Heart left ventricle (tissue), 16 donors: ENCODE measurements around the gene DYSF. TPM values are rescaled to one million over a fixed set of nuclear protein-coding genes. Genes with fewer than 3 reads are reported as not detected.
A peak's percentile ranks its signal among the peaks of the same experiment; 100 is the strongest.

Experiments
- ATAC-seq, 4 donors: fragments of 200-7000 bp; cut with Tn5 transposase; one replicate each; pipeline ENCODE4 v1.9.1; 2020 to 2022; ENCODE audit warnings: moderate library complexity in 4 of 4, mild to moderate bottlenecking in 3 of 4, moderate number of reproducible peaks in 1 of 4
- DNase-seq, 5 donors: peaks; one replicate each; pipeline ENCODE4 v3.0.0-alpha.2; 2020
- H3K27ac ChIP-seq, 12 donors: fragments of 200-600 bp; sonication (generic) in 4 of 12; one replicate each; pipeline versions ENCODE4 v1.5.0 to v1.8.0; 2016 to 2022; ENCODE audit warnings: mild to moderate bottlenecking in 2 of 12
- H3K27me3 ChIP-seq, 9 donors: fragments of 200-600 bp; sonication (generic) in 2 of 9; one replicate each; pipeline versions ENCODE4 v1.5.1 to v1.8.0; 2016 to 2022; ENCODE audit warnings: mild to moderate bottlenecking in 3 of 9
- H3K36me3 ChIP-seq, 9 donors: fragments of 200-600 bp; sonication (generic) in 2 of 9; one replicate each; pipeline versions ENCODE4 v1.5.0 to v1.8.0; 2018 to 2022; ENCODE audit warnings: mild to moderate bottlenecking in 2 of 9
- H3K4me1 ChIP-seq, 12 donors: fragments of 200-600 bp; sonication (generic) in 4 of 12; one replicate each; pipeline versions ENCODE4 v1.5.0 to v1.8.0; 2016 to 2022; ENCODE audit warnings: mild to moderate bottlenecking in 3 of 12
- H3K4me3 ChIP-seq, 12 donors: fragments of 200-600 bp; sonication (generic) in 4 of 12; one replicate each; pipeline versions ENCODE4 v1.5.0 to v1.8.0; 2017 to 2022; ENCODE audit warnings: mild to moderate bottlenecking in 9 of 12, moderate library complexity in 4 of 12
- H3K9me3 ChIP-seq, 12 donors: fragments of 200-600 bp; sonication (generic) in 4 of 12; one replicate each; pipeline versions ENCODE4 v1.5.0 to v1.8.0; 2016 to 2022; ENCODE audit warnings: mild to moderate bottlenecking in 1 of 12
- CTCF ChIP-seq, 12 donors: fragments of 200-600 bp; sonication (generic) in 4 of 12; IDR thresholded peaks; one replicate each; pipeline versions ENCODE4 v1.5.0 to v1.8.0; 2018 to 2022; ENCODE audit warnings: antibody characterized with exemption in 12 of 12, mild to moderate bottlenecking in 5 of 12
- POLR2A ChIP-seq, 2 donors: fragments of 450-650 bp; IDR thresholded peaks; one replicate each; pipeline ENCODE4 v1.6.1; 2017; ENCODE audit warnings: antibody characterized with exemption in 2 of 2, mild to moderate bottlenecking in 2 of 2, moderate library complexity in 2 of 2
- WGBS, 4 donors: extraction: QIAGEN DNeasy Blood & Tissue Kit in 2 of 4; methylation state at CpG; one replicate each; pipeline versions ENCODE4 v1.1.5 to v1.1.7; 2013 to 2018; 5-methylcytosine and 5-hydroxymethylcytosine counted together
- intact Hi-C, 10 donors: fragments of 100-400 bp; cut with DNase I; formaldehyde crosslinking; loops; one replicate each; pipeline versions ENCODE4 v1.11.1 to v1.14.2; 2022
- polyA plus RNA-seq, 2 donors: library from polyadenylated mRNA; stranded (reverse); fragments of 200-250 nt; gene quantifications; one replicate each; pipeline ENCODE4 v1.2.3, GENCODE V29; 2013
- total RNA-seq, 9 donors: library from RNA; depleted of rRNA in 2 of 9; stranded (reverse); fragments of >200 nt in 2 of 9; fragmentation: NEBNext Ultra II Directional in 3 of 9; extraction: Animal tissue kit (Norgen Biotek cat#: 25700) in 3 of 9; gene quantifications; one replicate each; pipeline versions ENCODE4 v1.1.0 to v1.2.4, GENCODE V29; 2016 to 2023
- donor health status: ischemic (EF 13 %, LVEDD 7.1; RV severe dilation, severe dysfunction).
- donor health status: healthy with polysubstance abuse.
- donor health status: DM: no; HTN: yes; CAD: no.
- donor health status: DM: no; HTN: no; CAD: no.
- donor health status: ischemic (EF 25% LVEDD 6.9; RV normal size, moderate dysfunction).
- donor health status: ischemic (EF 25% LVEDD 5.7; RV mildly dilated, moderate dysfunction).
- donor health status: healthy.
- donor health status: DM: yes; HTN: yes; CAD: no.
- donor health status: ischemic (EF 35%, LVEDD 5.7; RV mildly dilated, moderate dysfunction).
- donor health status: nonischemic (EF 11% LVEDD 7.7; RV severe dilation, severe dysfunction).
- donor health status: DM: yes; HTN: yes; CAD: no.
- donor health status: PGD.
- donor health status: ischemic (EF 29% LVEDD 5.4; RV normal size, mild dysfunction).
- donor health status: nonischemic (EF 23%, LVEDD 6.1; RV moderate dilation, normal function).

The DYSF gene
- total and polyA plus RNA-seq, 11 donors = 25.5 to 99.9 (median 78.6) TPM

GRCh38 chr2:71499691-71500090 is 46.3 kb downstream of the DYSF start:
- H3K27me3 ChIP-seq = no peaks in the 10 kb centered on the region
- ATAC-seq (no peak), DNase-seq (no peak)
- no peak overlapping the region for H3K4me3 ChIP-seq
- 55 to 70% (median 57%) methylated on average over 5 of the region's 5 CpGs for WGBS, 4 donors
- no peak for TF ChIP-seq CTCF (IDR thresholded peaks at IDR 0.05)
- no peak for TF ChIP-seq POLR2A (IDR thresholded peaks at IDR 0.05)
- H3K36me3 ChIP-seq = peaks cover 0 to 4% (median 0%) of the 10 kb centered on the region in 9 donors
- no peaks in the 10 kb centered on the region for H3K9me3 ChIP-seq
- peaks cover 31 to 82% (median 67%) of the 10 kb centered on the region in 12 donors for H3K4me1 ChIP-seq
- intact Hi-C loops = loop anchor here in 5 of 10 donors (1.0 to 10.0 kb wide), 3 partner anchors 24 to 345 kb away; no protein-coding TSS in a partner anchor
- H3K27ac ChIP-seq = peak overlapping the region; percentile 45 to 92 (median 78)

- ATAC-seq = peak; percentile 26 to 63 (median 48)
- TF ChIP-seq POLR2A (IDR thresholded peaks at IDR 0.05) (peak in 1 of 2 donors; percentile 26), CTCF (IDR thresholded peaks at IDR 0.05) (no peak)
- Histone ChIP-seq H3K9me3 (no peaks in the 10 kb centered on the region), H3K36me3 (no peaks in the 10 kb centered on the region), H3K4me3 (no peak overlapping the region), H3K4me1 (peaks cover 38 to 91% (median 75%) of the 10 kb centered on the region in 12 donors), H3K27me3 (no peaks in the 10 kb centered on the region), H3K27ac (peak overlapping the region; percentile 45 to 92 (median 78))
- peak in 4 of 5 donors; percentile 65 to 78 (median 70) for DNase-seq
- intact Hi-C loops = loop anchor here in 5 of 10 donors (1.0 to 10.0 kb wide), 3 partner anchors 25 to 346 kb away; no protein-coding TSS in a partner anchor
- 55 to 64% (median 59%) methylated on average over 6 to 7 of the region's 7 CpGs for WGBS, 4 donors
Observed at GRCh38 chr2:71500426-71501079, 47.2 kb downstream of the DYSF start.

- Histone ChIP-seq H3K4me3 (peak overlapping the region in 2 of 12 donors; percentile 10 to 15), H3K4me1 (peaks cover 38 to 86% (median 74%) of the 10 kb centered on the region in 12 donors), H3K36me3 (no peaks in the 10 kb centered on the region), H3K9me3 (no peaks in the 10 kb centered on the region), H3K27me3 (no peaks in the 10 kb centered on the region), H3K27ac (peak overlapping the region; percentile 27 to 94 (median 86))
- DNase-seq (no peak), ATAC-seq (peak in 1 of 4 donors; percentile 2)
- intact Hi-C loops = loop anchor here in 4 of 10 donors (5.0 to 10.0 kb wide), 2 partner anchors 36 to 348 kb away; no protein-coding TSS in a partner anchor
- TF ChIP-seq CTCF (IDR thresholded peaks at IDR 0.05) (no peak), POLR2A (IDR thresholded peaks at IDR 0.05) (no peak)
- WGBS, 4 donors = 71 to 84% (median 79%) methylated on average over 6 of the region's 6 CpGs
Observed at GRCh38 chr2:71502941-71503738, 49.8 kb downstream of the DYSF start.

- H3K4me3 ChIP-seq = peak overlapping the region in 2 of 12 donors; percentile 10 to 15
- H3K9me3 ChIP-seq = no peaks in the 10 kb centered on the region
- peaks cover 38 to 79% (median 67%) of the 10 kb centered on the region in 12 donors for H3K4me1 ChIP-seq
- 28 to 51% (median 36%) methylated on average over 6 to 7 of the region's 7 CpGs for WGBS, 4 donors
- peak overlapping the region; percentile 27 to 94 (median 86) for H3K27ac ChIP-seq
- ATAC-seq = peak; percentile 57 to 79 (median 76)
- no peaks in the 10 kb centered on the region for H3K36me3 ChIP-seq
- H3K27me3 ChIP-seq = no peaks in the 10 kb centered on the region
- peak in 1 of 2 donors; percentile 49 for TF ChIP-seq POLR2A (IDR thresholded peaks at IDR 0.05)
- TF ChIP-seq CTCF (IDR thresholded peaks at IDR 0.05) = no peak
- peak; percentile 64 to 79 (median 77) for DNase-seq
- intact Hi-C loops = loop anchor here in 6 of 10 donors (2.0 to 10.0 kb wide), 4 partner anchors 37 to 349 kb away; no protein-coding TSS in a partner anchor
Observed at GRCh38 chr2:71503837-71504236, 50.5 kb downstream of the DYSF start.
